GM21723 (cell line): Measurements from ENCODE around the gene IGSF10.
A peak's percentile ranks its signal among the peaks of the same experiment; 100 is the strongest.
"Not testable (repeated sequence)": the region's sequence is repeated elsewhere in the genome, so short reads cannot be mapped to it uniquely, and the experiment has no call there.

ENCODE experiments used
- ATAC-seq: cut with Tn5 transposase; IDR thresholded peaks from one replicate; pipeline ENCODE4 v1.9.1; 2021; ENCODE audit warnings: mild to moderate bottlenecking, moderate library complexity; ENCODE audit not compliant: unreplicated experiment

The IGSF10 gene, protein sequence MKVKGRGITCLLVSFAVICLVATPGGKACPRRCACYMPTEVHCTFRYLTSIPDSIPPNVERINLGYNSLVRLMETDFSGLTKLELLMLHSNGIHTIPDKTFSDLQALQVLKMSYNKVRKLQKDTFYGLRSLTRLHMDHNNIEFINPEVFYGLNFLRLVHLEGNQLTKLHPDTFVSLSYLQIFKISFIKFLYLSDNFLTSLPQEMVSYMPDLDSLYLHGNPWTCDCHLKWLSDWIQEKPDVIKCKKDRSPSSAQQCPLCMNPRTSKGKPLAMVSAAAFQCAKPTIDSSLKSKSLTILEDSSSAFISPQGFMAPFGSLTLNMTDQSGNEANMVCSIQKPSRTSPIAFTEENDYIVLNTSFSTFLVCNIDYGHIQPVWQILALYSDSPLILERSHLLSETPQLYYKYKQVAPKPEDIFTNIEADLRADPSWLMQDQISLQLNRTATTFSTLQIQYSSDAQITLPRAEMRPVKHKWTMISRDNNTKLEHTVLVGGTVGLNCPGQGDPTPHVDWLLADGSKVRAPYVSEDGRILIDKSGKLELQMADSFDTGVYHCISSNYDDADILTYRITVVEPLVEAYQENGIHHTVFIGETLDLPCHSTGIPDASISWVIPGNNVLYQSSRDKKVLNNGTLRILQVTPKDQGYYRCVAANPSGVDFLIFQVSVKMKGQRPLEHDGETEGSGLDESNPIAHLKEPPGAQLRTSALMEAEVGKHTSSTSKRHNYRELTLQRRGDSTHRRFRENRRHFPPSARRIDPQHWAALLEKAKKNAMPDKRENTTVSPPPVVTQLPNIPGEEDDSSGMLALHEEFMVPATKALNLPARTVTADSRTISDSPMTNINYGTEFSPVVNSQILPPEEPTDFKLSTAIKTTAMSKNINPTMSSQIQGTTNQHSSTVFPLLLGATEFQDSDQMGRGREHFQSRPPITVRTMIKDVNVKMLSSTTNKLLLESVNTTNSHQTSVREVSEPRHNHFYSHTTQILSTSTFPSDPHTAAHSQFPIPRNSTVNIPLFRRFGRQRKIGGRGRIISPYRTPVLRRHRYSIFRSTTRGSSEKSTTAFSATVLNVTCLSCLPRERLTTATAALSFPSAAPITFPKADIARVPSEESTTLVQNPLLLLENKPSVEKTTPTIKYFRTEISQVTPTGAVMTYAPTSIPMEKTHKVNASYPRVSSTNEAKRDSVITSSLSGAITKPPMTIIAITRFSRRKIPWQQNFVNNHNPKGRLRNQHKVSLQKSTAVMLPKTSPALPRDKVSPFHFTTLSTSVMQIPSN (N-terminal part only)

DNA sequence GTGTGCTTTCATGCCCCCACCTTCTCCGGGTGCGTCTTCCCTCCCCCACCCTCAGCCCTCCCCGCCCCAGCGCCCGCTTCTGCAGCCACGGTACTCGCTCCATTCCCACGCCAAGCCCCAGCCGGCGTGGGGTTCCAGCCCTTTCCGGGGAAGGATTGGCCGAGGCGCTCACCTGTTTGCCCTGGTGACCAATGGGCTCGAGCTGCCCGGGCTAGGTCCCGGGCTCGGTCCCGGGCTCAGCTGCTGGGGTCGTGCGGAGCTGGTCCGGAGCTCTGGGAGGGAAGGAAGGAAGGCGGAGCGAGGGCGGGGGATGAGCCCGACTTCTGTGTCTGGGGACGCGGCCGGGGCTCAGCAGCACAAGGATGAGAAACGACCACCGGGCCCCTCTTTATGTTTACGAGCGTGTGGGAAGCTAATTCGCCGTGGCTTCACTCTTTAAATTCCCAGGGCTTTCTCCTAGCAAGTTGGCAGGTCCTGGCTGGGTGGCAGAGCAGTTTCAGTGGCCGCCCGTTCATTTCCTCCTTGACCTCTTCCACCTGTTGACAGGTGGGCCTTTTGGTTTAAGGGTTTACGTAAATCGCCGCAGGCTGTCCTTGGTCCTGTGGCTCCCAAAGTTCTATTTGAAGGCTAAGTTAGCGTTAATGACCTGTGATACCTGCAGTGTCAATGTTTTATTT, at the start of gene IGSF10:
Gene IGSF10 (minus strand): TSS at position 288 of the 677 bp plus-strand sequence. CDS start 2,352 bp downstream, outside the sequence.
- no peak for ATAC-seq

DNA sequence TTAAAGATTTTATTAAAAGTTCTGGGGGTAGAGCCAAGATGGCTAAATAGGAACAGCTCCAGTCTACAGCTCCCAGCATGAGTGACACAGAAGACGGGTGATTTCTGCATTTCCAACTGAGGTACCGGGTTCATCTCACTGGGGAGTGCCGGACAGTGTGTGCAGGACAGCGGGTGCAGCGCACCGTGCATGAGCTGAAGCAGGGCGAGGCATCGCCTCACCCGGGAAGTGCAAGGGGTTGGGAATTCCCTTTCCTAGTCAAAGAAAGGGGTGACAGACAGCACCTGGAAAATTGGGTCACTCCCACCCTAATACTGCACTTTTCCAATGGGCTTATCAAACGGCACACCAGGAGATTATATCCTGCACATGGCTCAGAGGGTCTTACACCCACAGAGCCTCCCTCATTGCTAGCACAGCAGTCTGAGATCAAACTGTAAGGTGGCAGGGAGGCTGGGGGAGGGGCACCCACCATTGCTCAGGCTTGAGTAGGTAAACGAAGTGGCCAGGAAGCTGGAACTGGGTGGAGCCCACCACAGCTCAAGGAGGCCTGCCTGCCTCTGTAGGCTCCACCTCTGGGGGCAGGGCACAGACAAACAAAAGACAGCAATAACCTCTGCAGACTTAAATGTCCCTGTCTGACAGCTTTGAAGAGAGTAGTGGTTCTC, 48.7 kb upstream of the IGSF10 start:
- ATAC-seq: not testable (repeated sequence)

DNA sequence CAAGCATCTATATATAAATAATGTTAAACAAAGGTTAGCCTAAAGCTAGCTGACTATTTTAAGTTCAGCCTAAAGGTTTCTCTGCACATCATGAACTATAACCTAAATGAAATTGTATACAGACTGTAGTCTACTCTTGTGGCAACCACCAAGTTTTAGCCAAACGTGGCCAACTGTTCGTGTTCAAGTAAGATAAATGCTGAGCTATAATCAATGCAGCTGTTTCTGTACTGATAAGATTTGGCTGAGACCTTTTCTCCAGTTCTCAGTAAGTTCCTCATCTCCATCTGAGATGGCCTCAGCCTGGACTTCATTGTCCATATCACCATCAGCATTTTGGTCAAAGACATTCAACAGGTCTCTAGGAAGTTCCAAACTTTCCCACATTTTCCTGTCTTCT, 43.7 kb upstream of the IGSF10 start:
- ATAC-seq: no peak

DNA sequence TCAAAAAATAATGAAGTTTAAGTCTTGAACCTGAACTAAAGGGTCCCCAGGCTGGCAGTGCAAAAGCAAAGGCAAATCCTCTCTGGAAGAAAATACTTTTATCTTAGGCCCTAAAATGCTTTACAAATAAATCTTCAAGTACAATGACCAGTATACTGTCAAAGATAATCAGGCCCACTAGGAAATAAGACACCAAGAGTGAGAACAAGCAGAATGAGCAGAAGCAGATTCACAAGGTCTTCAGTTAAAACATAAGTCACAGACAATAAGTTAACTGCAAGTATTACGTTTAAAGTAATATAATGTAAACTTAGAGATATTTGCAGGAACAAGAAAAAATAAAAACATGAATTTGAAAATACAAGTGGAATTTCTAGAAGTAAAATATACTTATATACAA, 42.2 kb upstream of the IGSF10 start:
- no peak for ATAC-seq

DNA sequence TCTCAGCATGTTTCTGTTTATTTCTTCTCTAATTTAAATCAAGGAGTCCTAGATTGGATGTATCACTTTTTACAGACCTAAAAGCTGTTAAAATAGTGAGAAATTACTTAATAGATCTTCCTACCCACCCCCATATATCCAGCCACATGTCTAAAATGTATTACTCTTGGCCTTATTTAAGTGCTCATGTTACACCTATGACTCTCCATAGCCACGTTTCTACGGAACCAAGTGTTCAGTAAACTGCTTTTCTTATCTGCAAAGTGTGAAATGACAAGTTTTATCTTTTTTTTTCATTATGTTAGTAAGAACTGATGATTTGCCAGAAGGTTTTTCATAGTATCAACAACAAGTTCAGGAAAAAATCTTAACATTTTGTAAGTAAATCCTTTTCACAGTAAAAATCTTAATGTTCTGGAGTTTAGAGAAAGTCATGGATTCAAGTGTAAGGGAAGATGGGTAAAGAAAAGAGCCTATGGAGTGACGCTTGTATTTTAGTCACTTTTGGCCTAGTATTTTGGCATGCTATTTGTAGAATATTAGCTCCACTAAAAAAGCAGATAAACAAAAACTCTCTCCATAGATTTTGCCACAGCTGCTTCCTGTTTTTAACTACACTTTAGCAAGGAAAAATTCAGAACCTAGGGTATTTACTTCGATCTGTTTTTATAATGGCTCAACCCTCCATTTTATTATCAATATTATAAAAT, 41.2 kb upstream of the IGSF10 start:
- ATAC-seq: no peak

DNA sequence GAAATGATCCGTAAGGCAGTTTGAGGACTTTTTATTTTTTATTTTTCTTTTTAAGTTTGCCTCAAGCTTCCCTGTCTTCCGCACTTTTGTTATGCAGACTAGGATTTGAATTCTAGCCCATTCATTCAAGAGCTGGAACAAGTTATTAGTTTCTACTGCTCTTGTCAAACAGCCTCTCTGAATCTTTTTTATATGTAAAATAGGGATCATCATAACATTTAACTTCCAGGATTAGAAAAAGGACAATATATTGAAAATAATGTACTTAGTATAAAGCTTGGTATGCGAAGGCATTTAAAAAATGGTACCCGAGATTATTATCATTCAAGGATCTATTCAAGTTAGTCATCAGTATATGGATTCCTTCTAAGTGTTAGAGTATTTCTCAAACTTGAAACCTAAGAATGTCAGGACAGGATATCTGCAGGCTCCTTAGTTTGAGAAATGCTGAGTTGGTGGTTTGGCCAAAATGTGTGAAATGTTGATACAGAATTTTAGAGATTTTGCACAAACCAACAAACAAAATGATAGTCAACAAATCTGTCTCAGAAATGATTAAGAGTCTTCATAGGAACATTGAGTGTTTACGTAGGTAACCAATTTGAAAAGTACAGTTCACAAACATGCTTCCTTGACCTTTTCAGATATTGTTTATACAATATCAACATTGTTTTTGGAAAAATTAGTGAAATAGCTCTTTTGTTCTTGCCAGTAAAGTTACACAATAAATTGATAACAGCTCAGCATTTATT, 40.5 kb upstream of the IGSF10 start:
- no peak for ATAC-seq

DNA sequence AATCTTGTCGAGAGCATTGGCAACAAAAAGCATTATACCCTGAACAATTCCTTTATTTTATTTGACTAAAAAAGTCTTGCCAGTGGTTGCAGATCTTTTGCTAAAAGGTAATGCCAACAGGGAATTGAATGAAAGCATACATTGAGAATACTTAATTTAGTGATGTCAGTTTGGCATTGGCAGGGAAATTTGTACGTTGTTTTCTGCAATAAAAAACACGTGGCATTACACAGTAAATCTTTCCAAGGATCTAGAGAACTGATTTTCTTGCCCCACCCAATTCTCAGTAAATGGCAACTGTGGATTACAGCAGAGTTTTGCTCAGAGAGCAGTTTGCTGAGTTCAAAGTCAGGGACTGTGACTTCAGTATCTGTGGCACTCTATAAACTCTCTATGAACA, 38.3 kb upstream of the IGSF10 start:
- ATAC-seq: no peak

DNA sequence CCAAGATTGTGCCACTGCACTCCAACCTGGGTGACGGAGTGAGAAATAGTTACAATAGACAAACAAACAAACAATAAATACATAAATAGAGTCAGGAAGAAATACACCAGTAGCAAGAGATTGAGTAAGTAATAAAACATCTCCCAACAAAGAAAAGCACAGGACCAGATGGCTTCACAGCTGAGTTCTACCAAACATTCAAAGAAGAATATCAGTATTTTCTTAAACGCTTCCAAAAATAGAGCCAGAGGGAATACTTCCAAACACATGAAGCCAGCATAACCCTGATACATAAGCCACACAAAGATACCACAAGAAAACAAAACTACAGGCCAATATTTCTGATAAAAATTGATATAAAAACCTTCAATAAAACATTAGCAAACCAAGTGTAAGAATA, 30.7 kb upstream of the IGSF10 start:
- no peak for ATAC-seq

DNA sequence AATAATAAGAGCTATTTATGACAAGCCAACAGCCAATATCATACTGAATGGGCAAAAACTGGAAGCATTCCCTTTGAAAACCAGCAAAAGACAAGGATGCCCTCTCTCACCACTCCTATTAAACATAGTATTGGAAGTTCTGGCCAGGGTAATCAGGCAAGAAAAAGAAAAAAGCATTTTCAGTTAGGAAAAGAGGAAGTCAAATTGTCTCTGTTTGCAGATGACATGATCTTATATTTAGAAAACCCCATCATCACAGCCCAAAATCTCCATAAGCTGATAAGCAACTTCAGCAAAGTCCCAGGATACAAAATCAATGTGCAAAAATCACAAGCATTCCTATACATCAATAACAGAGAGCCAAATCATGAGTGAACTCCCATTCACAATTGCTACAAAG, 27.0 kb upstream of the IGSF10 start:
- not testable (repeated sequence) for ATAC-seq

DNA sequence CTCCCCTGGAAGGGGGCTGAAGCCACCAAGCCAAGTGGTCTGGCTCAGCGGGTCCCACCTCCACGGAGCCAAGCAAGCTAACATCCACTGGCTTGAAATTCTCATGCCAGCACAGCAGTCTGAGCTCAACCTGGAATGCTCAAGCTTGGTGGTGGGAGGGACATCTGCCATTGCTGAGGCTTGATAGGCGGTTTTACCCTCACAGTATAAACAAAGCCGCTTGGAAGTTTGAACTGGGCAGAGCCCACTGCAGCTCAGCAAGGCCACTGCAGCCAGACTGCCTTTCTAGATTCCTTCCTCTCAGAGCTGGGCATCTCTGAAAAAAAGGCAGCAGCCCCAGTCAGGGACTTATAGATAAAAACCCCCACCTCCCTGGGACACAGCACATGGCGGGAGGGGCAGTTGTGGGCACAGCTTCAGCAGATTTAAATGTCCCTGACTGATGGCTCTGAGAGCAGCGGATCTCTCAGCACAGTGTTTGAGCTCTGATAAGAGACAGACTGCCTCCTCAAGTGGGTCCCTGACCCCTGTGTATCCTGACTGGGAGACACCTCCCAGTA, 23.2 kb upstream of the IGSF10 start:
- no peak for ATAC-seq

DNA sequence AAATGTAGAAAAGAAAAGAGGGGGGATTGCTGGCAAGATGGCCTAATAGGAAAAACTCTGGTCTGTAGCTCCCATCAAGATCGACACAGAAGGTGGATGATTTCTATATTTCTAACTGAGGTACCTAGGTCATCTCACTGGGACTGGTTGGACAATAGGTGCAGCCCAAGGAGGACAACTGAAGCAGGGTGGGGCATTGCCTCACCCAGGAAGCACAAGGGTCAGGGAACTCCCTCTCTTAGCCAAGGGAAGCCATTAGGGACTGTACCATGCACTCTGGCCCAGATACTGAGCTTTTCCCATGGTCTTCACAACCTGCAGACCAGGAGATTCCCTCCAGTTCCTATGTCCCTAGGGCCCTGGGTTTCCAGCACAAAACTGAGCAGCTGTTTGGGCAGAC, 22.6 kb upstream of the IGSF10 start:
- ATAC-seq: no peak

DNA sequence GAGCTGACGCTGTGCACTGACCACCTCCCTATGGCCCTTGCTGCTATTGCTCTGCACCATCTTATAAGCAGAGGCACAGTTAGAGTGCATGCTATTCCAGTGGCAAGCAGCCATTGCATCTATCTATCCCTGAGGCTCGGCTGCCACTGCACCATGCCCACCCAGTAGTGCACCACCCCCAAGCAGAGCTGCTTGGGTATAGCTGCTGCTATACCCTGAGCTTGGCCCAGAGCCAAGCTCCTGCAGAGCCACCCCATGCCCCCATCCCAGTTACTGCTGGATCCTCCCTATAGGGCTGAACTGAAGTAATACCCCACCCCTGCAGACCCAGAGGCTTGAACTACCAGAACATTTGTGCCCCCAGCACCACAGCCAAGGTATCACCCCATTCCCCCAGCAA, 19.6 kb upstream of the IGSF10 start:
- no peak for ATAC-seq

DNA sequence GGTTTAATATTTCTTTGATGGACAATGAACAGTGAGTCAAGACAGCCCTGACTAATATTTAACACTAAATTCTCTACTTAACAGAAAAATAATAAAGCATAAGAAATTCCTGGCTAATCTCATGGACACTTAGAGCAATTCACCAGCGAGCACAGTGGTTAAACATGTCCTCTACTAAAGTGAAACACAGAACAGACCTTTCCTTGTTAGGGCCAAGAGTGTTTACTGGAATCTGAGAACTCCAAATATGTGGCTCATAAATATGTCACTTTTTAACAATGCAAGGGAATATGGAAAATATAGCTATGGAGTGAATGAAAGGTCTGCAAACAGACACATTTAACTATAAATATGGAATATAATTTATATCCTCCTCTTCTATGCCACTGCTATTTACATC, 18.6 kb upstream of the IGSF10 start:
- ATAC-seq: no peak

DNA sequence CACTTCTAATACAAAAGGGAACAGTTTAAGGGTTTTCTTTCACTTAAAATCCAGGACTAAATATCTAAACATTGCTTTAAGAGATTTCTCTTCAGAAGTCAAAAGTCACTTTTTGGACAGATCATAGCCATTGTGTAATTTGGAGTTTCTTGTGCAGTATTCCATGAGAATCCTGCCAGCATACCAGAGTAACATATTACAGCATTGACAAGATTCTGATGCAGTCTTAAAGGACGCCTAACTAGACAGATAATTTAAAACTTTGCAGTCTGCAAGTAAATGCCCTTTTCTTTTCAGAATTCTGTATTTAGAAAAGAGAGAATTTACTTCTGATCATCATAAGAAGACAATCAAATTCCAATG, 17.5 kb upstream of the IGSF10 start:
- no peak for ATAC-seq

DNA sequence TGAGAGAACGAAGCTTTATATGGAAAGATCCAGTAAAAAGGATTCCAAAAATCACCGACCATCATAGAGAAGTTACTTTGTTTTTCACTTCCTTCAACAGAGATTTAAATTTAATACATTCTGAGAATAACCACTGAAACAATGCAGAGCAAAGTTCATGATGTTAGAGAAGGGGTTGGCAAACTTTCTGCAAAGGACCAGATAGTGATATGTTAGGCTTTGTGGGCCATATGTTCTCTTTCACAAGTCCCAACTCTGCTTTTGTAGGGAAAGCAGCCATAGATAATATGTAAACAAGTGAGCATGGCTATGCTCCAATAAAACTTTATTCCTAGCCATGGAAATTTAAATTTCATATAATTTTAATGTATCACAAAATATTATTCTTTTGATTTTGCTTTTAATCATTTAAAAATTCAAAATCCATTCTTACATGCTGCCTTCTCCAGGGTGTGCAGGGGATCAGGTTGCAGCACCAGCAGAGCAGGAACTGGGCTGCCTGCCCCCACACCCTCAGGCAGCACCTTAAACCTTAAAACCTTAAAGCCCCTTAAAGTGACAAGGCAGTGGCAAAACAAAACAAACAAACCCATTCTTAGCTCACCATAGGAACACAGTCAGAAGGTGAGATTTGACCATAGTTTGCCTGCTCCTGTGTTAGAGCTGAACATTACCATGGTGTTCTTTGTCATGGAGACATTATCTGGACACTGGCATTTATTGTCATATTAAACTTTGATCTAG, 16.9 kb upstream of the IGSF10 start:
- no peak for ATAC-seq

DNA sequence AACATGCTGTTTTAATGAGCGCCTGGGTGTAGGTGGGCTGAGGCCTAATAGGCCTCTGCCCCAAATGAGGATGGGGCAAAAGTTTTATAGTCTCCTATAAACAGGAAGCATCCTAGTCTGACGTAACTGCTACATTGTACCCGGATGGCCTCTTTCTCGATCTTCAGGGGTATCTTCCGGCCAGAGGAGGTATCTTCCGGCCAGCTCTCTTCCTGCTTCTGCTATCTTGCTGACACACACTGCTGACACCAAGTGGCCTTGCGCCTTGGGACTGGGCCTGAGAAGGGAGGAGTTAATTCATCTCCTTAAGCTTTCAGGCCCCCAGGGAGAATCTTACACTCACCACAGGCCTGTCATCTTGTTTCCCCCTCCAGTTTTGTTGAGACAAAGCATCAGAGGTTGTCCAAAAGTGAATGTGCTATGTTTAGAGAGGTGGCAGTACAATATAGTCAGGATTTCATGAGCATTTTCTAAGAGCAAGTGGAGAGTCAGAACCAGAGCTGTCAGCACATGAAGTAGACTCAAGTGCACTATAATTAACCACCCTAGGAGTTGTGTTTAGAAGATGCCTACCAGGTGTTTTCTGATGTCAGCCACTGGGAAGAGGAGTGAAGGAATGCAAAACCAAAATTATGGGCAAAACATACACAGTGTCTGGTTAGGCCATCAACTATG, 15.6 kb upstream of the IGSF10 start:
- ATAC-seq: no peak

DNA sequence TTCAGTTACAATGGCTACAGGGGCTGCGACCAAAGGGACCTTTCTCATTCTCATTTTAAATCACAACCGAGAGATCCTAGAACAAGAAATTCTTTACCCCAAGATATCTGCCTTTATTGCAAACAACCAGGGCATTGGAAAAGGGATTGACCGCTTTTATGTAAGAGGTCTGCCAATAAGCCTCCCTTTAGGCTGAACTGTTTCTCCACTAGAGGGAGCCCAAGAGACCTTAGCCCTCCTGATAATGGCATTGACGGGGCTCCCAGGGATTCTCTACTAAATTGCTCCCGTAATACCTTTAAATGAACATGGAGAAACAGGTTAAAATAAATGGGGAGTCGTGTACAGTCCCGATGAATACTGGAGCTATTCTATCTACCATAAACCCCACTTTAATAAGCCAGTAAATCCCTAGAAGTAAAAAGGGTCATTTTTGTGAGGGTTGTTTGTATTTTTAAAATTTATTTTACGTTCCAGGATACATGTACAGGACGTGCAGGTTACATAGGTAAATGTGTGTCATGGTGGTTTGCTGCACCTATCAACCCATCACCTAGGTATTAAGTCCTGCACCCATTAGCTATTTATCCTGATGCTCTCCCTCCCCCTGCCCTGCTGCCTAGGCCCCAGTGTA, 7.5 kb upstream of the IGSF10 start:
- peak; percentile 79 for ATAC-seq
